IPS-NIHi11 (cell line): ENCODE measurements around the gene VAC14.

Experiments
- DNase-seq: peaks from one replicate; pipeline ENCODE4 v3.0.0; 2012; ENCODE audit warnings: mixed read lengths, low spot score

Gene VAC14

GRCh38 chr16:70760221-70760620, 40.7 kb downstream of the VAC14 start:
- DNase-seq, result no peak

- no peak for DNase-seq
Observed at GRCh38 chr16:70759666-70760065, 41.3 kb downstream of the VAC14 start.

- DNase-seq, result no peak
Observed at GRCh38 chr16:70758786-70759185, 42.2 kb downstream of the VAC14 start.

GRCh38 chr16:70757183-70757582, 43.8 kb downstream of the VAC14 start:
- no peak for DNase-seq

- no peak for DNase-seq
Observed at GRCh38 chr16:70756071-70756470, 44.9 kb downstream of the VAC14 start.

GRCh38 chr16:70754851-70755600, 45.9 kb downstream of the VAC14 start:
- DNase-seq, result no peak

GRCh38 chr16:70754371-70754770, 46.6 kb downstream of the VAC14 start:
- no peak for DNase-seq

GRCh38 chr16:70753694-70754325, 47.1 kb downstream of the VAC14 start:
- DNase-seq, result no peak

- DNase-seq, result no peak
Observed at GRCh38 chr16:70753228-70753627, 47.7 kb downstream of the VAC14 start.

GRCh38 chr16:70752426-70752825, 48.5 kb downstream of the VAC14 start:
- no peak for DNase-seq

GRCh38 chr16:70751593-70751992, 49.4 kb downstream of the VAC14 start:
- DNase-seq, result no peak

- no peak for DNase-seq
Observed at GRCh38 chr16:70750893-70751467, 50.0 kb downstream of the VAC14 start.

GRCh38 chr16:70749681-70750601, 51.0 kb downstream of the VAC14 start:
- DNase-seq, result peak; percentile 75

- no peak for DNase-seq
Observed at GRCh38 chr16:70749006-70749678, 51.8 kb downstream of the VAC14 start.

GRCh38 chr16:70747703-70748631, 53.0 kb downstream of the VAC14 start:
- DNase-seq, result no peak

GRCh38 chr16:70746708-70747424, 54.1 kb downstream of the VAC14 start:
- DNase-seq, result peak; percentile 43

GRCh38 chr16:70746040-70746707, 54.8 kb downstream of the VAC14 start:
- no peak for DNase-seq

- no peak for DNase-seq
Observed at GRCh38 chr16:70745536-70746025, 55.4 kb downstream of the VAC14 start.

GRCh38 chr16:70744366-70744765, 56.6 kb downstream of the VAC14 start:
- no peak for DNase-seq
